ENCODE results near the gene SEC16A. TPM values are rescaled to one million over a fixed set of nuclear protein-coding genes. Genes with fewer than 3 reads are reported as not detected.

SEC16A gene
- total RNA-seq, 4 donors from 2014 or later: 58.0 to 89.3 (median 75.0) TPM

DNA sequence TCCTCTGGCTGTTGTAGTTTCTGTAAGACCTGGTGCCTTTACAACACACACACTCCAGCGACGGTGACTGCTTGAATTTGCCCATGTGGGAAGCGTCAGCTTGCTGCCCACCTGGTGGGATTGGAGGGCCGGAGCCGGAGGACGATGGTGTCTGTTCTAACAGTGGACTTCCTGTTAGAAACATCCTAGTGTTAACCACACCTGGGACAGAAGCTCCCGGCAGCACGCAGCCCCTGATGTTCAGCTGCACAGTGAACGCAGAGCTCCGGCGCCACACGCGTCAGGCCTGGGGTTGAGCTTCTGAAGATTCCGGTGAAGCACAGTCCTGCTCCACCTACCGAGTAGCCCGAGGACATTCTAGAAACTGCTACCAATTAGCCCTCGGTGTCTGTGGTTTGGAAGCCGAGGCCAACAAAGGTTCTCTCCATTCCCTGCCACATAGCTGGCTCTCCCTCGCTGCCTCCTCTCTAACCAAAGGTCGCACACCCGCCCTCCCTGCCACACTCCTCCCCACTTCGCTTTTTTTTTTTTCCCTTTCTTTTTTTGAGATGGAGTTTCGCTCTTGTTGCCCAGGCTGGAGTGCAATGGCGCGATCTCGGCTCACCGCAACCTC, 58.0 kb downstream of the SEC16A start:
- H3K27ac ChIP-seq: no peak overlapping the region
- WGBS: 80% methylated on average over 15 of the region's 27 CpGs
- peak in 1 of 2 donors; percentile 52 for DNase-seq (ENCODE audit: low spot score in 2 of 2)
- H3K4me1 ChIP-seq: no peaks in the 10 kb centered on the region
- H3K9me3 ChIP-seq: no peaks in the 10 kb centered on the region
- H3K27me3 ChIP-seq: no peaks in the 10 kb centered on the region
- TF ChIP-seq, protein P1, sequence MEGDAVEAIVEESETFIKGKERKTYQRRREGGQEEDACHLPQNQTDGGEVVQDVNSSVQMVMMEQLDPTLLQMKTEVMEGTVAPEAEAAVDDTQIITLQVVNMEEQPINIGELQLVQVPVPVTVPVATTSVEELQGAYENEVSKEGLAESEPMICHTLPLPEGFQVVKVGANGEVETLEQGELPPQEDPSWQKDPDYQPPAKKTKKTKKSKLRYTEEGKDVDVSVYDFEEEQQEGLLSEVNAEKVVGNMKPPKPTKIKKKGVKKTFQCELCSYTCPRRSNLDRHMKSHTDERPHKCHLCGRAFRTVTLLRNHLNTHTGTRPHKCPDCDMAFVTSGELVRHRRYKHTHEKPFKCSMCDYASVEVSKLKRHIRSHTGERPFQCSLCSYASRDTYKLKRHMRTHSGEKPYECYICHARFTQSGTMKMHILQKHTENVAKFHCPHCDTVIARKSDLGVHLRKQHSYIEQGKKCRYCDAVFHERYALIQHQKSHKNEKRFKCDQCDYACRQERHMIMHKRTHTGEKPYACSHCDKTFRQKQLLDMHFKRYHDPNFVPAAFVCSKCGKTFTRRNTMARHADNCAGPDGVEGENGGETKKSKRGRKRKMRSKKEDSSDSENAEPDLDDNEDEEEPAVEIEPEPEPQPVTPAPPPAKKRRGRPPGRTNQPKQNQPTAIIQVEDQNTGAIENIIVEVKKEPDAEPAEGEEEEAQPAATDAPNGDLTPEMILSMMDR (IDR thresholded peaks at IDR 0.05): no peak
- no peak for TF ChIP-seq EP300 (IDR thresholded peaks at IDR 0.05)
- no peak for TF ChIP-seq POLR2AphosphoS5 (IDR thresholded peaks at IDR 0.05)
- no peak for TF ChIP-seq POLR2A (IDR thresholded peaks at IDR 0.05)
- peaks cover 69% of the 10 kb centered on the region for H3K36me3 ChIP-seq
- H3K4me3 ChIP-seq: no peak overlapping the region

DNA sequence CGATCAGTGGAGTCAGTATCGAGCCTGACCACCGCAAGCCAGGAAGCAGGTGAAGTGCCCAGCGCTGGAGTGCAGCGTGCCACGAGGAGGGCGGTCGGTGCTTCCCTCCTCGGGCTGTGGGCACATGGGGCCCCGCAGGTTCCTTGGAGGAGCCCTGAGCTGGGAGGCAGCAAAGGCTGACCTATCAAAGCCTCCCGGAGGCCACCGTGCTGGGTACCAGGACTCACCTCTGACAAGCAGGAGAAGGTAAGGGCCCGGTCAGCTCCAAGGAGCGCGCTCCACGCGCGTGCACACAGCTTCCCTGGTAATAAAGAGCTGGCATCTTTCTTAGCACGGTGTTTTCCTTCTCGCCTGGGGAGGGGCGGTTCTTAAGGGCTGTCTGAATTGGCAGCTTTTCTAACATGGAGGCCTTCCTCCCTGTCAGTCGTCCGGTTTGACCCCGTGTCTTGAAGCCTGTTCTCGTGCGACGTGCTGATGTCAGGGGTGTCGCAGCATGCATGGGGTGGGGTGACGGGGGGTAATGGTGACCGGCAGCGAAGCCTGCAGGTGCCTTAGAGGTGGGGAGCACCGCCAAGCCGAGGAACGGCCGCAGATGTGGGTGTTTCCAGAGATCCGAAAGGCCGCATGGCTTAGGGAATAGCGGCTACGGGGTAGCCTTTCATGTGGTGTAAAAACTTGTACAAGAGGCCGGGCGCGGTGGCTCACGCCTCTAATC, 59.3 kb downstream of the SEC16A start:
- 93% methylated on average over 32 of the region's 43 CpGs for WGBS
- H3K27me3 ChIP-seq: no peaks in the 10 kb centered on the region
- TF ChIP-seq POLR2A (IDR thresholded peaks at IDR 0.05) (no peak), EP300 (IDR thresholded peaks at IDR 0.05) (no peak), POLR2AphosphoS5 (IDR thresholded peaks at IDR 0.05) (no peak)
- TF ChIP-seq, protein P1 (IDR thresholded peaks at IDR 0.05): no peak
- peak in 1 of 2 donors; percentile 59 for DNase-seq (ENCODE audit: low spot score in 2 of 2)
- no peaks in the 10 kb centered on the region for H3K9me3 ChIP-seq
- H3K4me3 ChIP-seq: no peak overlapping the region
- H3K27ac ChIP-seq: no peak overlapping the region
- H3K4me1 ChIP-seq: no peaks in the 10 kb centered on the region
- peaks cover 73% of the 10 kb centered on the region for H3K36me3 ChIP-seq

DNA sequence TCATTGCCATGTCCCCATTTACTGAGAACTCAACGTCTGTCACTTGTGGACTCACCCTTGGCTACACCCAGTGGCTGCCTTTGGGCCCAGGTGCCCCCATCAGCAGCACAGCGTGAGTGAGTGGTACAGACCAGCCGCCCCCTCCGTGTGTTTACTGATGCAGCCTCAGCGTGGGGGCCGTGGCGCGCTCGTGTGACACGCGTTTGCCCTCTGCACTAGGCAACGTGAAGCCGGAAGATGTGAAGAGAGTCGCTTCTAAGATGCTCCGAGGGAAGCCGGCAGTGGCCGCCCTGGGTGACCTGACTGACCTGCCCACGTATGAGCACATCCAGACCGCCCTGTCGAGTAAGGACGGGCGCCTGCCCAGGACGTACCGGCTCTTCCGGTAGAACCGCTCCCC, 60.0 kb downstream of the SEC16A start:
- Histone ChIP-seq H3K9me3 (no peaks in the 10 kb centered on the region), H3K27me3 (no peaks in the 10 kb centered on the region), H3K4me3 (no peak overlapping the region), H3K27ac (no peak overlapping the region), H3K36me3 (peaks cover 77% of the 10 kb centered on the region), H3K4me1 (no peaks in the 10 kb centered on the region)
- DNase-seq (ENCODE audit: low spot score in 2 of 2): peak in 1 of 2 donors; percentile 55
- 88% methylated on average over 26 of the region's 26 CpGs for WGBS
- TF ChIP-seq, protein P1 (IDR thresholded peaks at IDR 0.05): no peak
- TF ChIP-seq POLR2A (IDR thresholded peaks at IDR 0.05) (no peak), POLR2AphosphoS5 (IDR thresholded peaks at IDR 0.05) (no peak)

DNA sequence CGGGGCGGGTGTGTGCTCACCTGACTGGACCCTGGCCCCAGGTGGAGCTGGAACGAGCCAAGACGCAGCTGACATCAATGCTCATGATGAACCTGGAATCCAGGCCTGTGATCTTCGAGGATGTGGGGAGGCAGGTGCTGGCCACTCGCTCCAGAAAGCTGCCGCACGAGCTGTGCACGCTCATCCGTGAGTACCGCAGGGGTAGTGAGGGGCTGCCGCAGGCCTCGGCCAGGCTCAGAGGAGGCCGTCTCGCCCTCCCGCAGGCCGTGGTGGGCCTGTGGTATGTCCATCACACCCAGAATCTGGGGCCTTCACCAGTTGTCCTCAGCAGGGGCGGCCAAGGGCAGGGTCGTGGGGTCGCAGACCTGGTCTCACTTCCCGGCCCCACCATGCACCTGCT, 61.0 kb downstream of the SEC16A start:
- Histone ChIP-seq H3K27ac (no peak overlapping the region), H3K4me1 (no peaks in the 10 kb centered on the region), H3K9me3 (no peaks in the 10 kb centered on the region), H3K36me3 (peaks cover 88% of the 10 kb centered on the region), H3K4me3 (no peak overlapping the region), H3K27me3 (no peaks in the 10 kb centered on the region)
- TF ChIP-seq POLR2A (IDR thresholded peaks at IDR 0.05) (no peak), POLR2AphosphoS5 (IDR thresholded peaks at IDR 0.05) (no peak), EP300 (IDR thresholded peaks at IDR 0.05) (no peak)
- TF ChIP-seq, protein P1 (IDR thresholded peaks at IDR 0.05): no peak
- no peak for DNase-seq (ENCODE audit: low spot score in 2 of 2)
- 91% methylated on average over 10 of the region's 21 CpGs for WGBS

DNA sequence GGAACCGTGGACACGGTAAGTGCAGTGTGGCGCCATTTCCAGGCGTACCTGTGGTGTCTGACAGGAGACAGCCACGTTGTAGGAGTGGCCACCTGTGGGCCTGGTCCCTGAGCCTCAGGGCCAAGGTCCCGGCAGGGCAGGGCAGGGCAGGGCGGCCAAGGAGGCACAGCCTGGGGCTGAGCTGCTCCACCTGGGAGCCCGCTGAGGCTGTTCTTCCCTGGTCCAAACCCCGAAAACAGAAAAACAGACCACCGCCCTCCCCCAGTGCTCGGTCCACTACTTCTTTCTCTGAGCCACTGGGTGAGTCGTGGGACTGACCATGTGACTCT, 63.8 kb downstream of the SEC16A start:
- Histone ChIP-seq H3K27me3 (no peaks in the 10 kb centered on the region), H3K4me3 (no peak overlapping the region), H3K4me1 (no peaks in the 10 kb centered on the region), H3K27ac (no peak overlapping the region), H3K36me3 (peaks cover 100% of the 10 kb centered on the region), H3K9me3 (no peaks in the 10 kb centered on the region)
- no peak for DNase-seq (ENCODE audit: low spot score in 2 of 2)
- 87% methylated on average over 11 of the region's 12 CpGs for WGBS
- TF ChIP-seq, protein P1 (IDR thresholded peaks at IDR 0.05): no peak
- TF ChIP-seq POLR2AphosphoS5 (IDR thresholded peaks at IDR 0.05) (no peak), POLR2A (IDR thresholded peaks at IDR 0.05) (no peak), EP300 (IDR thresholded peaks at IDR 0.05) (no peak)

Data from suprapubic skin (tissue), 4 donors.